ENCODE measurements around the gene GRM5.
"Not testable (repeated sequence)": the region's sequence is repeated elsewhere in the genome, so short reads cannot be mapped to it uniquely, and the experiment has no call there.

GRM5 gene

DNA sequence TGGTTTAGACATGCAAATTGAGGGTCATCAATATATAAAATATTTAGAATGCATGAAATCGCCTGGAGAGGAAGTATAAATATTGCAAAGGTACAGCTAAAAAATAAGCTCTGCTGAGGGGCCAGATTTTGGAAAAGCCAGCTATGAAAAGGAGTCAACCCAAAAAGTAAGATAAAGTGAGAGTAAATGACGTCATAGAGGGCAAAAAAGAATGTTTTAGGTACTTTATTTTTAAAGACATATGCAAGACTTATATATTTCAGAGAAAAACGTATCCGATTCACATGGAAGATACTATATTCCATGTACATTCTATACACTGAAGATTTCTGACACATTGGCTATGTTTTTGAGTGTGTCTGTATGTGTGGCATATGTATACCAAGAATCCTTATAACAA is 13.6 kb downstream of the GRM5 start:
- no peak for TF ChIP-seq CTCF (IDR thresholded peaks at IDR 0.05; ENCODE audit: control insufficient read depth, extremely low read depth, insufficient read depth)
- H3K4me3 ChIP-seq (ENCODE audit: low read depth, low read length): no peak overlapping the region

DNA sequence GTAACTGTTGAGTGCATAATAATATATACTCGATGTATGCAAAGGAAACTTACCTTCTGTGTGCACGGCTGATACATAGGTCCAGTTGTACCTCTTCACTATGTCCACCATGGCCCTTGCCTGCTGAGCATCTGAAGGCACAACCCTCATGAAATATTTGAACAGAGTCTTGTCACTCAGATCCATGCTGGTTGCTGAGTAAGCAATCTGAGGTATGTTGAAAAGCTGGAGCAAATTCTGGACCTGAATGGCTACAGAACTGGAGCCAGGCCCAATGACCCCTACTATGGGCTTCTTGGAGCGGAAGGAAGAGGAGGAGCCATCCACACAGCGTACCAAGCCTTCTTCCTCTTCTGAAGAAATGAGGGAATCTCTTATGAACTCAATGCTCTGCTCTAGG is 18.6 kb downstream of the GRM5 start:
- not testable (repeated sequence) for H3K4me3 ChIP-seq (ENCODE audit: low read depth, low read length); DNase-seq (ENCODE audit: low read depth)

More for the DNA sequence above, 13.6 kb downstream of the GRM5 start:
- DNase-seq (ENCODE audit: low read depth): no peak

- not testable (repeated sequence) for DNase-seq (ENCODE audit: low read depth)
Measured at GRCh38 chr11:89043861-89044588, 21.8 kb downstream of the GRM5 start.

GRCh38 chr11:89029671-89030070 is 36.1 kb downstream of the GRM5 start:
- not testable (repeated sequence) for H3K4me3 ChIP-seq (ENCODE audit: low read depth, low read length); DNase-seq (ENCODE audit: low read depth)

More at GRCh38 chr11:89043861-89044588, 21.8 kb downstream of the GRM5 start:
- not testable (repeated sequence) for H3K4me3 ChIP-seq (ENCODE audit: low read depth, low read length)

GRCh38 chr11:89021339-89021738 is 44.4 kb downstream of the GRM5 start:
- H3K4me3 ChIP-seq (ENCODE audit: low read depth, low read length): no peak overlapping the region
- no peak for TF ChIP-seq CTCF (IDR thresholded peaks at IDR 0.05; ENCODE audit: control insufficient read depth, extremely low read depth, insufficient read depth)
- DNase-seq (ENCODE audit: low read depth): no peak

GRCh38 chr11:89019827-89020547 is 45.8 kb downstream of the GRM5 start:
- DNase-seq (ENCODE audit: low read depth); H3K4me3 ChIP-seq (ENCODE audit: low read depth, low read length): not testable (repeated sequence)

- no peak overlapping the region for H3K4me3 ChIP-seq (ENCODE audit: low read depth, low read length)
- no peak for DNase-seq (ENCODE audit: low read depth)
- TF ChIP-seq CTCF (IDR thresholded peaks at IDR 0.05; ENCODE audit: control insufficient read depth, extremely low read depth, insufficient read depth): no peak
Measured at GRCh38 chr11:89016214-89016613, 49.6 kb downstream of the GRM5 start.

DNA sequence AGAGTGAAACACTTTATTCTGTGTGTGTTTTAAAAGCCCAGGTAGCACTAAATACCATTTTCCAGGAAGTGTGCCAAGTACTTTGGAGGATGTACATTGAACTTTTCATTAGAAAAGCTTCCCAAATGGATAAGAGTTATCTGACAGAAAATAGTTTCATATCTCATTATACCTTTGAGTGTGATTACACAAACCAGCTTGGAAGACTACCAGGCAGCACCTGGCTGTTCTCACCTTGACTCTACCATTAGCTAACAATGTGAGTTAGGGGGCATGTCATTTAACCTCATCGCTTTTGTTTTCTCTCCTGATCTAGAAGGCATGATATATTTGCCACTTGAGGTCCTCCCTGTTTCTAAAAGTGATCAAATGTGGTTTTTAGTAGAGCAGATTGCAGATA is 50.2 kb downstream of the GRM5 start:
- no peak overlapping the region for H3K4me3 ChIP-seq (ENCODE audit: low read depth, low read length)
- no peak for DNase-seq (ENCODE audit: low read depth)
- no peak for TF ChIP-seq CTCF (IDR thresholded peaks at IDR 0.05; ENCODE audit: control insufficient read depth, extremely low read depth, insufficient read depth)

DNA sequence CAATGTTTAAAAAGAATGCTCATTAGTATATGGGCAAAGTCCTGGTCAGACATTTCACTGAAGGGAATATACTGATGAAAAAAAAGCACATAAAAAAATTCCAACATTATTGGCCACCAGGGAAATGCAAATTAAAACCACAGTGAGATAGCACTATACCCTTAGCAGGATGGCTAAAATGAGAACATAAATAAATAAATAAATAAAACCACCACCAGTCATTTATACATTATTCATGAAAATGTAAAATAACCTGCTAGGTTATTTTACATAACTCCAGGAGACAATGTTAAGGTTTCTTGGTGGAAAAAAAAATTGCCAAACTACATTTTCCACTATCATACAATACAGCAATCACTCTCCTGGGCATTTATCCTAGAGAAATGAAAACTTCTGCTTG is 64.9 kb downstream of the GRM5 start:
- not testable (repeated sequence) for DNase-seq (ENCODE audit: low read depth); H3K4me3 ChIP-seq (ENCODE audit: low read depth, low read length)

Data from LNCaP clone FGC (cell line).